ENCODE data around the gene NFATC2. TPM values are rescaled to one million over a fixed set of nuclear protein-coding genes. Genes with fewer than 3 reads are reported as not detected.

NFATC2 gene
- 0.29 and 0.34 TPM in 2 replicates for total RNA-seq (2014; rRNA removed; shearing (Covaris generic); ENCODE audit: low replicate concordance)

DNA sequence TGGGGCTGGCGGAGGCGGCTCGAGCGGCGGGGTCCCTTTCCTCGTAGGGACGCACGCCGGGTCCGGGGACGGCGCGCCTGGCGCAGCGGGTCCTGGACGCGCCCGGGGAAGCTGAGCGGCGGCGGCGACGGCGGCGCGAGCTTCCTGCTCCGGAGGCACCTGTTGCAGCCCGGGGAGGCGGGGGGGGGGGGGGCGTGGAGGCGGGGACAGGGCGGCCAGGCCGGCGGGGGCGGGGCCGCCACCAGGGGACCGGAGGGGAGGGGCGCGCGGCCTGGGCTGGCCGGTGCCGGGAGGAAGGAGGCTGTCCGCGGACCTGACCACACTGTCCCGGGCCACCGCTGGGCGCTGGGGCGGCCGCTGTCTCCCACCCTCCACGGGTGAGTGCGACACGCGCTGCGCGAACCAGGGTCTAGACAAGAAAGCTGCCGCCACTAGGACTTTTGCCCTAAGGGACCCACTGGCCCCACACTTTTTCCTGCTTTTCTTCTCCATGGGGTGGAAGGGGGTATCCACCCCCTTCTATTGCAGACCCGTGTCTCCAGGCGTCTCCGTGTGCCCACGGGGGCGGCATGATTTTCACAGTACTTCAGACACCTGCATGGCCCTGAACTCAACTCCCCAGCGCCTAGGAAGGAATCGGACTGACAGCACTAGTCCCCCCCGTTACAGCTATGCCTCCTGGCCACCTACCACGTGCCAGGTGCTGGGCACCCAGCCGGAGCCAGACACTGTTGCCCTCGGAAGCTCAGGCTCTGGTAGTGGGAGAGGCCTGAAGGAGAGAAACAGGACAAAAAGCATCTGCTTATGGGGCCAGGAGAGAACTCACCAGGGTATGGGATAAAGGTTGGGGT, at the start of gene NFATC2:
NFATC2 (minus strand) TSS at position 149 of the 851 bp plus-strand sequence. CDS start 220 bp downstream, outside the sequence.
- in situ Hi-C loops (cut with HindIII; ENCODE audit: low pct_unique_long_range_greater_than_20kb, low sequenced_read_pairs), result no loop called here
- DNase-seq (ENCODE audit: low read depth), result peak; percentile 23

DNA sequence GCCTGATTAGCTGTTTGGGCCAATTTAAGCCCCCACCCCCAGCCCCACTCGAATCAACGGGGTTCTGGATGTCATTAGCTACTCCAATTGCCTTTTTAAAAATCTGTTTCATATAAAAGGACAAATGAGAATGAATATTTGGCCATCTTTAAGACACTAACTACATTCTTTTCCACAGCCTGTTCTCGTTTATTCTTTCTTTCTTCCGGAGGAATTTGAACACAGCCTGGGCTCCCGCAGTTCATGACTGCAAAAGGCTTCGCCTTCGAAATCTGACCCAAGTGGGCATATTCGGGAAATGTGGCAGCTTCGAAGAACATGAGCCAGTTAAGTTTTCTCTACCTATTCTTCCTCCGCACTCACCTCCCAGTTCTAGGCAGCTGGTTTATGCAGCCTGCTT, 49.4 kb upstream of the NFATC2 start:
- in situ Hi-C loops (cut with HindIII; ENCODE audit: low pct_unique_long_range_greater_than_20kb, low sequenced_read_pairs), result loop anchor here (10.0 kb wide), 1 partner anchor 207 kb away; no protein-coding TSS in a partner anchor
- DNase-seq (ENCODE audit: low read depth), result no peak

GRCh38 chr20:51588762-51589161, 46.2 kb upstream of the NFATC2 start:
- in situ Hi-C loops (cut with HindIII; ENCODE audit: low pct_unique_long_range_greater_than_20kb, low sequenced_read_pairs), result no loop called here
- DNase-seq (ENCODE audit: low read depth), result no peak

GRCh38 chr20:51587145-51587544, 44.6 kb upstream of the NFATC2 start:
- in situ Hi-C loops (cut with HindIII; ENCODE audit: low pct_unique_long_range_greater_than_20kb, low sequenced_read_pairs), result no loop called here
- DNase-seq (ENCODE audit: low read depth), result no peak

DNA sequence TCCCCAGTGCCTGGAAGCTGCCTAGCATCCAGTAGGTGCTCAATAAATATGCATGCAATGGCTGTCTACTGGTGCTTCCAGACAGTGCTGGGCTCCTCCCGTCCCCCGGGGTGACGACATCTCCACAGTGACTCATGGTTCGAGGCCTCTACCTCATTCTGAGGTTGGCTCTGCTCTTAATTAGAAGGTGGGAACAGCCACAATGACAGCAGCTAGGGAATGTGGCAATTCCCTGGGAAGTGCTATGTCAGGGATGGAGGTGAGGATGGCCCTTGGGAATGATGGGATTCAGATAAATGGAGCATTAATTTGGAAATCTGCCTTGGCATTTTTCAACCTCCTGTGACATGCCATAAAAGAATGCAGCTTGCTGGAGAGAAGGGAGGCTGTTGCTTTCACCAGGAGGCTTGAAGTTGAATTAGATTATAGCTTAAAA, 43.5 kb upstream of the NFATC2 start:
- in situ Hi-C loops (cut with HindIII; ENCODE audit: low pct_unique_long_range_greater_than_20kb, low sequenced_read_pairs), result no loop called here
- DNase-seq (ENCODE audit: low read depth), result peak; percentile 52

GRCh38 chr20:51585148-51585547, 42.6 kb upstream of the NFATC2 start:
- DNase-seq (ENCODE audit: low read depth), result no peak
- in situ Hi-C loops (cut with HindIII; ENCODE audit: low pct_unique_long_range_greater_than_20kb, low sequenced_read_pairs), result no loop called here

GRCh38 chr20:51584737-51585136, 42.2 kb upstream of the NFATC2 start:
- DNase-seq (ENCODE audit: low read depth), result no peak
- in situ Hi-C loops (cut with HindIII; ENCODE audit: low pct_unique_long_range_greater_than_20kb, low sequenced_read_pairs), result no loop called here

DNA sequence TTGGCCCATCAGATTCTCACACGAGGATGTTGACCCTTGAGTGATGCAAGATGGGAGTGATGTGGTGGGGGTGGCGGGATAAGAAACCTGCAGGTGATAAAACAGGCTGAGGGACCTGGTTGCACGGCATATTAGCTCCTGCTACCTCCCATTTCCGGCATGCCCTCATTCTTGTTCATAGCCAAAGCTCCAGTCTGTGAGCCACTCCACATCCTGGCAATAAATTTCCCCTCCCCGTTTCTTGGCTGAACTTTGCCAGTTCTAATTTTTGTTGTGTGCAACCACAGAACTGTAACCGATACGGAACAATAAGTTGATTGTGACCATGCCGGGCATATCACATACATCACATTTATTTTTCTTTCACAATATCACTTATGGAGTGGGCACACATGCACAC, 41.6 kb upstream of the NFATC2 start:
- DNase-seq (ENCODE audit: low read depth), result no peak

GRCh38 chr20:51583499-51583898, 41.0 kb upstream of the NFATC2 start:
- in situ Hi-C loops (cut with HindIII; ENCODE audit: low pct_unique_long_range_greater_than_20kb, low sequenced_read_pairs), result no loop called here

More for the DNA sequence above, 41.6 kb upstream of the NFATC2 start:
- in situ Hi-C loops (cut with HindIII; ENCODE audit: low pct_unique_long_range_greater_than_20kb, low sequenced_read_pairs), result no loop called here

DNA sequence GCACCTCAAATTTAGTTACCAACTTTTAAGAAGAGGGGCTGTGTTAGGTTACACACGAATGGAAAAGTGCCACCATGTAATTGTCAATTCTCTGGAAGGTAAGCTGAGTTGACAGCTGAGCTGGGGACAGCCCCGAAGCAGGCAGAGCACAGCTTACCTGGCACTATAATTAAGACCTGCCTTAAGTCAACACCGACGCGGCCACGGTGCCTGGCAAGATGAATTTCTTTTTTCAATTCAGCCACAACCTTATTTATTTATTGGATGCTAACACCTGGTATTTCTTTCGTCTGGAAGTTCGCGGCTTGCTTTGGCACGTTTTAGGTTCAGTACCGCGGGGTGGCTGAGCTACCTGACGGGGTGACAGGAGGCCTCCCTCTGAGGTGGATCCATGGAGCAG, 40.6 kb upstream of the NFATC2 start:
- in situ Hi-C loops (cut with HindIII; ENCODE audit: low pct_unique_long_range_greater_than_20kb, low sequenced_read_pairs), result no loop called here

More at GRCh38 chr20:51583499-51583898, 41.0 kb upstream of the NFATC2 start:
- no peak for DNase-seq (ENCODE audit: low read depth)

DNA sequence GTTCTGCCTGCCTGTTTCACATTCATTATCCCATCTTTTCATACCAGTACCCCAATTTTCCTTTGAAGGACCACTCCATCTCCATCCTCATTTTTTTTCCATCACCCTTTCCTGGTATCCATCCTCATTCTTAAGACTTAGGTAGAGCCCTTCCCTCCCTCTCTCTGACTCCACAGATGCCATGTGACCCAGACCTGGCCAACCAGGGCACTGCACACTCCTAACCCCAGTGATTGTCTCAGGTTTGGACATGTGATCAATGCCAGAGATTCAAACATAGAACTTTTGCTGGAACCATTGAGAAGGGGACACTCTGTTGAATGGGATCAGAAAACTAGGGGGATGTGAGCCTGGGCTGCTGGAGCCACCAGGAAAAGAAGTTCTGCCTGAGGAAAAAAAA, 39.1 kb upstream of the NFATC2 start:
- no peak for DNase-seq (ENCODE audit: low read depth)
- in situ Hi-C loops (cut with HindIII; ENCODE audit: low pct_unique_long_range_greater_than_20kb, low sequenced_read_pairs), result no loop called here

More for the DNA sequence above, 40.6 kb upstream of the NFATC2 start:
- DNase-seq (ENCODE audit: low read depth), result no peak

- no peak for DNase-seq (ENCODE audit: low read depth)
- in situ Hi-C loops (cut with HindIII; ENCODE audit: low pct_unique_long_range_greater_than_20kb, low sequenced_read_pairs), result no loop called here
Measured at GRCh38 chr20:51579137-51579536, 36.6 kb upstream of the NFATC2 start.

GRCh38 chr20:51578145-51578459, 35.6 kb upstream of the NFATC2 start:
- in situ Hi-C loops (cut with HindIII; ENCODE audit: low pct_unique_long_range_greater_than_20kb, low sequenced_read_pairs), result no loop called here
- no peak for DNase-seq (ENCODE audit: low read depth)

DNA sequence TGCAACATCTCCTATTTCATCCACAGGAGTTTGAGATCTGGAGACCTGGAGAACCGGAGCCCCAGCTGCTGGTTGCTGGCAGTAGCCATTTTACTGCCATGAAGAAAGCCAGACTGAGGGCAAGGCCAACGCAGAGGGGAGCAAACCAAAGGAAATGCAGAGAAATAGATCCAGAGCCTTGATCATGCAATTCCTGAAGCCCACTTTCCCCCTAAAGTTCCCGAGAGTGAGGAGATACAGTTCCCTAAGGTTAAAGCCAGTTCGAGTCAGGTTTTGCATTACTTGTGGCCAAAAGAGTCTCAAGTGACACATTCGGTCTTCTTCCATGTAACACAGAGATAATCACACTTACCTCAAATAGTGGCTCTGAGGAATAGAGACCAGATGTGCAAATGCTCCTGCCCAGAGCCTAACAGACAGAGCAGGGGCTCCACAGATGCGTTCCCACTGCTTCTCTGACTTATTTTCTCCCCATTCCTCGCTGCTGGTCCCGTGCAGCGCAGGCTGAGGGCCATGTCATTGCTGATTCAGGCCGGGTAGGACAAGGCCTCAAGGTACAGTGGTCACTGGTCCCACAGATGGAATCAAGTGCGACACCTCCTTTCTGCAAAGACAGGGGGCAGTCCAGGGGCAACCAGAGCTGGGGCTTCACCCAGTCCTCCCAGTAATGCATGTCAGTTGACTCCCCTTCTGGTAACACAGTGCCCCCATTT, 35.1 kb upstream of the NFATC2 start:
- in situ Hi-C loops (cut with HindIII; ENCODE audit: low pct_unique_long_range_greater_than_20kb, low sequenced_read_pairs), result no loop called here

GRCh38 chr20:51575486-51575885, 33.0 kb upstream of the NFATC2 start:
- DNase-seq (ENCODE audit: low read depth), result no peak
- in situ Hi-C loops (cut with HindIII; ENCODE audit: low pct_unique_long_range_greater_than_20kb, low sequenced_read_pairs), result no loop called here

More for the DNA sequence above, 35.1 kb upstream of the NFATC2 start:
- DNase-seq (ENCODE audit: low read depth), result no peak

DNA sequence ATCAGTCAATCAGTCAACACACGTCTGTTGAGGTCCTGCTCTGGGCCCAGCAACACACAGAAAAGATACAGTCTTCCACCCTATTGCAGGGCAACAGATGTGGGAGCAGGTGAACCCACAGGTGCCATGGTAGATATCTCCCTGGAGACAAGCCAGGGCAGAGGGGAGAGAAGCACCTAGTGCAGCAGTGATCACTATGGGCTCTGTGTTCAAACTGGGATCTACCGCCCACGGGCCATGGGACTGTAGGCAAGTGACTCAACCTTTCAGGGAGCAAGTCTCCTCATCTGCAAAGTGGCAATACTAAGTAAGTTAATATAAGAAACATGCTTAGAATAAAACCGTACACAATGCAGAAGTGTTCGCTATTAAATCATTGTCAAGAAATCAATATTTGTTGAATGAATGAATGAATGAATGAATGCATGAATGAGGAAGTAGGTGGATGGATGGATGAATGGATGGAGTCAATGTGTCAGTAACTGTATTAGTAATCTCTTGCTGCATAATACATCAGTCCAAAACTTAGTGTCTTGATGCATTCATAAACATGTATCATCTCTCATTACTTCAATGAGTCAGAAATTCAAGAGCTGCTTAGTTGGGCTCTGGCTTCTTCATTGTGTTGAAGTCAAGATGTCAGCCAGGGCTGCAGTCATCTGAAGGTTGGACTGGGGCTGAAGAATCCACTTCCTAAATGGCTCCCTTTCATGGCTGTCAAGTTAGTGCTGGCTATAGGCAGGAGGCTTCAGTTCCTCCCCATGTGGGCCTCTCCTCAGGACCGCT, 31.9 kb upstream of the NFATC2 start:
- in situ Hi-C loops (cut with HindIII; ENCODE audit: low pct_unique_long_range_greater_than_20kb, low sequenced_read_pairs), result no loop called here
- no peak for DNase-seq (ENCODE audit: low read depth)

DNA sequence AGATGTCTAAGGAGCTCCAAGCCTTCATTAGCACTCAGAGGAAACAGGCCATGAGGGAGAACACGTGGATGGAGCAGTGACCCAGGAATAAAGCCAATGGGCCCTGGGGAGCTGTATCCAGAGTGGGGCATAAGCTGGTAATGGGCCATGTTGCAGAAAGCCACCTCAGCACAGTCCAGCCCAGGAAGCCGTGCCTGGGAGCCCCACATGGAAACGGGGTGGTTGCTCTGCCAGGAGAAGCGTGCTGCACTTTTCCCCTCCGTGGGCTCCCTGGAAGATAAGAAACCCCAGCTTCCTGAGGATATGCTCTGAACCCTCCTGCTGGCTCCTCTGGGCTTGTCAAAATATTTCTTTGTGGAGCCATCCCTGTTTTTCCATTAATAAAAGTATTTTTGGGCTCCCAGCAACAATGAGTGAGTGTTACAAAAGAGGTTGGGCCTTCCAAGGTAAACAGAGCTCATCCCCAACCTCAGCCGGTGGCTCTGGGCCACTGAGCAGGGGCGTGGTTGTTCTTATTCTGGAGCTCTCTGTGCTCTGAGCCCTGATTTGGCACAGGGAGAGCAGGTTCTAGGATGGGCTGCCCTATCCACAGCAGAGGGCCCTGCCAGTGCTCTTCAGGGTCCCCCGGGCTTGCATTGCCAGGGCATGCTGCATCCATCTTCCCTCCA, 31.2 kb upstream of the NFATC2 start:
- in situ Hi-C loops (cut with HindIII; ENCODE audit: low pct_unique_long_range_greater_than_20kb, low sequenced_read_pairs), result no loop called here
- no peak for DNase-seq (ENCODE audit: low read depth)

GRCh38 chr20:51571460-51571794, 28.9 kb upstream of the NFATC2 start:
- in situ Hi-C loops (cut with HindIII; ENCODE audit: low pct_unique_long_range_greater_than_20kb, low sequenced_read_pairs), result no loop called here
- DNase-seq (ENCODE audit: low read depth), result no peak
